Neural crest cell (in vitro differentiated cells): ENCODE measurements around the gene SMPD3. TPM values are rescaled to one million over a fixed set of nuclear protein-coding genes. Genes with fewer than 3 reads are reported as not detected.

ENCODE experiments used
- DNase-seq: peaks from one replicate; pipeline ENCODE4 v3.0.0; 2021; ENCODE audit warnings: low read depth, mixed read lengths, low spot score
- H3K27ac Mint-ChIP-seq: one replicate; pipeline ENCODE4 v1.8.0; 2021; ENCODE audit warnings: mild to moderate bottlenecking, mixed read lengths; ENCODE audit not compliant: unreplicated experiment
- H3K27me3 Mint-ChIP-seq: 2 replicates; pipeline ENCODE4 v1.8.0; 2021; ENCODE audit warnings: low read depth, mild to moderate bottlenecking, mixed read lengths
- H3K36me3 Mint-ChIP-seq: 2 replicates; pipeline ENCODE4 v1.8.0; 2021; ENCODE audit warnings: low read depth, mild to moderate bottlenecking, mixed read lengths
- H3K4me1 Mint-ChIP-seq: 2 replicates; pipeline ENCODE4 v1.8.0; 2021; ENCODE audit warnings: mixed read lengths
- H3K4me3 Mint-ChIP-seq: one replicate; pipeline ENCODE4 v1.8.0; 2021; ENCODE audit warnings: mild to moderate bottlenecking, mixed read lengths
- H3K9me3 Mint-ChIP-seq: 2 replicates; pipeline ENCODE4 v1.8.0; 2021; ENCODE audit warnings: mixed read lengths
- total RNA-seq: library from RNA; stranded (reverse); gene quantifications from 2 replicates; pipeline ENCODE4 v1.2.1, GENCODE V29; 2021
- TF ChIP-seq, protein P1 (sequence below): fragments of 200-600 bp; sonication (generic); conservative IDR thresholded peaks from 2 replicates; pipeline ENCODE4 v1.5.0; 2021; ENCODE audit warnings: antibody characterized with exemption, mild to moderate bottlenecking

Gene SMPD3
- total RNA-seq, 1 donor from 2014 or later: 3.8 TPM

DNA sequence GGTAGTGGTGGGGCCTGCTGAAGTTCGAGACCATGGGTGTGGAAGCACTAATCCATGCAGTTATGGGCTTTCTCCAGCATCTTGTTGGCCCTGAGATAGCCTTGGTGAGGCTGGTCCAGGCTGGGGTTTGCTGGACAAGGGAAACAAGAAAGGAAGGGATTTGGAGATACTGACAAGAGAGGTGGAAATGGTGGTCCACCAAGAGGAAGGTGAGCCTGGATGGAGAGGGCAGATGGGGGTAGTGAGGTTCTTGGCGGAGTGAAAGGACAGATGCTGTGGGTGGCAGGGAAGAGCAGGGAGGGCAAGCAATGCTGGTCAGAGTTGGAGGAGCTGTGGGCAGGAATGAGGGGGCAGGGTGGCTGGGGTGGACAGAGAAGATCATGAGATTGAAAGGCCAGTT, 5.5 kb upstream of the SMPD3 start:
- H3K27me3 Mint-ChIP-seq: no peaks in the 10 kb centered on the region
- H3K4me3 Mint-ChIP-seq: no peak overlapping the region
- DNase-seq: no peak
- TF ChIP-seq, protein P1, sequence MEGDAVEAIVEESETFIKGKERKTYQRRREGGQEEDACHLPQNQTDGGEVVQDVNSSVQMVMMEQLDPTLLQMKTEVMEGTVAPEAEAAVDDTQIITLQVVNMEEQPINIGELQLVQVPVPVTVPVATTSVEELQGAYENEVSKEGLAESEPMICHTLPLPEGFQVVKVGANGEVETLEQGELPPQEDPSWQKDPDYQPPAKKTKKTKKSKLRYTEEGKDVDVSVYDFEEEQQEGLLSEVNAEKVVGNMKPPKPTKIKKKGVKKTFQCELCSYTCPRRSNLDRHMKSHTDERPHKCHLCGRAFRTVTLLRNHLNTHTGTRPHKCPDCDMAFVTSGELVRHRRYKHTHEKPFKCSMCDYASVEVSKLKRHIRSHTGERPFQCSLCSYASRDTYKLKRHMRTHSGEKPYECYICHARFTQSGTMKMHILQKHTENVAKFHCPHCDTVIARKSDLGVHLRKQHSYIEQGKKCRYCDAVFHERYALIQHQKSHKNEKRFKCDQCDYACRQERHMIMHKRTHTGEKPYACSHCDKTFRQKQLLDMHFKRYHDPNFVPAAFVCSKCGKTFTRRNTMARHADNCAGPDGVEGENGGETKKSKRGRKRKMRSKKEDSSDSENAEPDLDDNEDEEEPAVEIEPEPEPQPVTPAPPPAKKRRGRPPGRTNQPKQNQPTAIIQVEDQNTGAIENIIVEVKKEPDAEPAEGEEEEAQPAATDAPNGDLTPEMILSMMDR: no peak
- no peak overlapping the region for H3K27ac Mint-ChIP-seq
- no peaks in the 10 kb centered on the region for H3K36me3 Mint-ChIP-seq
- peaks cover 10% of the 10 kb centered on the region for H3K4me1 Mint-ChIP-seq
- no peaks in the 10 kb centered on the region for H3K9me3 Mint-ChIP-seq

DNA sequence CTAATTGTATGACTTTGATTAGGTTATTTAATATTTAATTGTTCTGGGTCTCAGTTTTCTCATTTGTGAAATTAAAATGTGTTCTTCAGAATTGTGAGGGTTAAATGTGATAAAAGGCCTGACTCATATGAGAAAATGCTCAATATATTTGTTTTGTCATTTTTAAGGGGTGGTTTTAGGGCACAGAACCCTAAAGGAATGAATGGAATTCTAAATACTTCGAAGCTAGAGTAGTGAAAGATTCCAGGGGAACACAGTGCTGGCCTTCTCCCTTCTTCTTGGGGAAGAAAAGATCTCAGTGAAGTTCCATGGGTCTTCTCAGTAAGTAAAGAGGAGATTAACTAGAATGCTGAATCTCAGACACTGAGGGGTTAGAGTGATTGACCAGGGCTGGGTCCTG, 3.9 kb upstream of the SMPD3 start:
- Mint-ChIP-seq H3K4me1 (peaks cover 15% of the 10 kb centered on the region), H3K27ac (no peak overlapping the region), H3K36me3 (no peaks in the 10 kb centered on the region), H3K27me3 (no peaks in the 10 kb centered on the region), H3K9me3 (no peaks in the 10 kb centered on the region), H3K4me3 (no peak overlapping the region)
- DNase-seq: no peak
- TF ChIP-seq, protein P1: no peak

DNA sequence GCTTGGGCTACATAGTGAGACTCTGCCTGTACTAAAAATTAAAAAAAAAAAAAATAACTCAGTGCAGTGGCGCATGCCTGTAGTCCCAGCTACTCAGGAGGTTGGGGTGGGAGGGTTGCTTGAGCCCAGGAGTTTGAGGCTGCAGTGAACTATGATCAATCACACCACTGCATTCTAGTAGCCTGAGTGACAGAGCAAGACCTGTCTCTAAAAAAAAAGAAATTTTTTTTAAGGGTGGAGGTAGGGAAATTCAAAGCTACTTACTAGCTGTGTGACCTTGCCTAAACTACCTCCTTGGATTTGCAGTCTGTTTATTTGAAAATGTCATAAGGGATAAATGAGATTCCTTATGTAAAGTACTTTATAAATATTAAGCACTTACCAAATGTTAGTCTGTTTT, 3.4 kb upstream of the SMPD3 start:
- DNase-seq: no peak
- Mint-ChIP-seq H3K27me3 (no peaks in the 10 kb centered on the region), H3K9me3 (no peaks in the 10 kb centered on the region), H3K27ac (no peak overlapping the region), H3K36me3 (no peaks in the 10 kb centered on the region), H3K4me3 (no peak overlapping the region), H3K4me1 (peaks cover 15% of the 10 kb centered on the region)
- TF ChIP-seq, protein P1: no peak

DNA sequence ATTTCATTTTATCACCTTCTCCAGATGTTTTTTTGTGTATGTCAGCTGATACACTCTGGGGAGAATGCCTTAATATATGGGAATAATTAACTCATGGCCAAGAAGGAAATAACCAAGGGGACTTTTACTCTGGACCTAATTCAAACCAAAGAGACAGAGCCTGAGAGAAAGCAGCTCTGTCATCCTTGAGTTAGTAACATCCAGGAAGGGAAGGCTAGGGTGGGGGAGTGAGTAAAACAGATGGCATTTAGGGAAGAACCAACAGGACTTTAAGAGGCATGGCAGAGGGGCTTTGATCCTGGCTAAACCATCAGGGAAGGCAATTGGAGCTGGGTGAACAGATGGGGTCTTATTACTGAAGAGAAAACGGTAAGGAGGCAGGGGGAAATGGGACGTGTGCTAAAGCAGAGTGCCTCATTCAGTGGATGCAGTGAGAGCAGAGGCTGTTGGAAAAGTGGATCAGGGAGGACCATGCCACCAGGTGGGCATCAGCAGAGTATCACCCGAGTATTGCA, 2.5 kb upstream of the SMPD3 start:
- Mint-ChIP-seq H3K9me3 (no peaks in the 10 kb centered on the region), H3K4me3 (peak overlapping the region; percentile 8), H3K27ac (no peak overlapping the region), H3K36me3 (no peaks in the 10 kb centered on the region), H3K27me3 (peaks cover 4% of the 10 kb centered on the region), H3K4me1 (peaks cover 15% of the 10 kb centered on the region)
- TF ChIP-seq, protein P1: no peak
- DNase-seq: no peak

DNA sequence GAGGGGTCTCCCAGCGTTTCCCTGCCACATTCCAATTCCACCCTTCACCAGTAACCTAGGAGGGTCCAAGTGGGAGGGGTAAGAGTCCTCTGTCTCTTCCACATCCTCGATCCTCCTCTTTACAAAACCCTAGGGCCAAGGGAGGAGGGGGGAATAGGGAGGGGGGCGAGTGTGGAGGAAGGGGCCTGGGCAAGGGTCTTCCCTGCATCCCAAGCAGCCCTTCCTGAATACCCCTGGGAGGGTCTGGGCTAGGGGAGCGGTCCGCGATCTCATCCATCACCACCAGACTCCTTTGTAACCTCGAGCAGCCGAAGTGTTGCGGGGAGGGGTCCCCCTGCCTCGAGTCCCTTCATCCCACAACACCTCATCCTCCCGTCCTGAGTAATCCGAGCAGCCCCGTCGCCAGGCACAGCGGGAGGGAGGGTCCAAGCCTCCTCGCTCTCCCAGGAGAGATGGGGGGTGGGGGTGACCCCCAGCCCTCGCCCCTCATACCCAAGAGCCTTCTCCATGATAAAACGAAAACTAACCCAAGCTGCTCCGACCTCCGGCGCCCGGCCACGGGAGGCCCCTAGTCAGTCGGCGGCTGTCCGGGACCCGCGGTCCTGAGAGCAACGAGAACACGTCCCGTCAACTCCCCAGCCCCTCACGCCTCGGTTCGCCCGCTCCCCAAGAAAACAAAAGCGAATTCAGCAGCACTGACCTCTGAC, 502 bp downstream of the SMPD3 start:
- H3K27ac Mint-ChIP-seq: no peak overlapping the region
- H3K27me3 Mint-ChIP-seq: peaks cover 30% of the 10 kb centered on the region
- TF ChIP-seq, protein P1: no peak
- no peaks in the 10 kb centered on the region for H3K9me3 Mint-ChIP-seq
- DNase-seq: peak; percentile 2
- H3K36me3 Mint-ChIP-seq: no peaks in the 10 kb centered on the region
- peaks cover 15% of the 10 kb centered on the region for H3K4me1 Mint-ChIP-seq
- H3K4me3 Mint-ChIP-seq: peak overlapping the region; percentile 67
